ENCODE data around the gene LHFPL6.

- TF ChIP-seq REST (IDR thresholded peaks at IDR 0.05; ENCODE audit: low read depth) (no peak), YY1 (IDR thresholded peaks at IDR 0.05; ENCODE audit: low read depth) (no peak), MAX (IDR thresholded peaks at IDR 0.05) (no peak), USF1 (IDR thresholded peaks at IDR 0.05) (no peak), CREB1 (IDR thresholded peaks at IDR 0.05; ENCODE audit: low read depth) (no peak), EP300 (IDR thresholded peaks at IDR 0.05; ENCODE audit: borderline replicate concordance) (no peak), EGR1 (IDR thresholded peaks at IDR 0.05) (no peak), CEBPB (IDR thresholded peaks at IDR 0.05) (no peak), NFIC (IDR thresholded peaks at IDR 0.05) (no peak), TCF12 (IDR thresholded peaks at IDR 0.05; ENCODE audit: low read depth) (no peak), TAF1 (IDR thresholded peaks at IDR 0.05; ENCODE audit: low read depth) (no peak), RAD21 (IDR thresholded peaks at IDR 0.05; ENCODE audit: low read depth) (no peak), FOXM1 (IDR thresholded peaks at IDR 0.05; ENCODE audit: borderline replicate concordance, low read depth) (no peak)
Observed at GRCh38 chr13:39378306-39378705, 224.7 kb downstream of the LHFPL6 start.
